Thyroid gland (tissue), 4 donors: ENCODE data around the gene DYNC2LI1. TPM values are rescaled to one million over a fixed set of nuclear protein-coding genes. Genes with fewer than 3 reads are reported as not detected.

Experiments used
- DNase-seq, 2 donors: peaks; one replicate each; pipeline ENCODE4 v3.0.0-alpha.2; 2019
- H3K27ac ChIP-seq, 3 donors: fragments of 200-600 bp; sonication (generic); 1 replicate in 2 of 3; 2 replicates in 1 of 3; pipeline ENCODE4 v1.5.1; 2016 to 2019; ENCODE audit warnings: mild to moderate bottlenecking in 1 of 3, moderate library complexity in 1 of 3
- H3K27me3 ChIP-seq: fragments of 200-600 bp; sonication (generic); one replicate; pipeline ENCODE4 v1.5.1; 2019
- H3K36me3 ChIP-seq, 2 donors: fragments of 200-600 bp; sonication (generic); one replicate each; pipeline ENCODE4 v1.5.1; 2016 to 2019
- H3K4me1 ChIP-seq, 2 donors: fragments of 200-600 bp; sonication (generic); one replicate each; pipeline ENCODE4 v1.5.1; 2017 to 2019
- H3K4me3 ChIP-seq, 3 donors: fragments of 200-600 bp; sonication (generic); replicated peaks in 1 of 3; 1 replicate in 2 of 3; 2 replicates in 1 of 3; pipeline ENCODE4 v1.5.1; 2016; ENCODE audit warnings: mild to moderate bottlenecking in 1 of 3
- H3K9me3 ChIP-seq: fragments of 200-600 bp; sonication (generic); one replicate; pipeline ENCODE4 v1.5.1; 2017
- POLR2A ChIP-seq, 2 donors: fragments of 450-650 bp; IDR thresholded peaks; one replicate each; pipeline ENCODE4 v1.6.1; 2017; ENCODE audit warnings: antibody characterized with exemption in 2 of 2, mild to moderate bottlenecking in 2 of 2, moderate library complexity in 1 of 2
- WGBS, 2 donors: methylation state at CpG; one replicate each; pipeline ENCODE4 v1.1.5; 2017; 5-methylcytosine and 5-hydroxymethylcytosine counted together
- intact Hi-C: fragments of 100-400 bp; cut with DNase I; formaldehyde crosslinking; loops from one replicate; pipeline ENCODE4 v1.15.1; 2023
- total RNA-seq, 4 donors: library from RNA; depleted of rRNA; stranded (reverse); fragments of >200 nt; gene quantifications; one replicate each; pipeline ENCODE4 v1.2.3, GENCODE V29; 2016
- TF ChIP-seq, protein P1 (sequence below), 6 experiments: fragments of 200-600 bp in 3 of 6; fragments of 450-650 bp in 3 of 6; sonication (generic) in 3 of 6; IDR thresholded peaks; one replicate each; pipeline ENCODE4 v1.5.1; 2016 to 2019; ENCODE audit warnings: antibody characterized with exemption in 6 of 6, mild to moderate bottlenecking in 2 of 6, inconsistent platforms in 1 of 6, moderate library complexity in 1 of 6

Gene DYNC2LI1
- total RNA-seq, 4 donors from 2014 or later, result 37.7 to 55.0 (median 45.2) TPM

DNA sequence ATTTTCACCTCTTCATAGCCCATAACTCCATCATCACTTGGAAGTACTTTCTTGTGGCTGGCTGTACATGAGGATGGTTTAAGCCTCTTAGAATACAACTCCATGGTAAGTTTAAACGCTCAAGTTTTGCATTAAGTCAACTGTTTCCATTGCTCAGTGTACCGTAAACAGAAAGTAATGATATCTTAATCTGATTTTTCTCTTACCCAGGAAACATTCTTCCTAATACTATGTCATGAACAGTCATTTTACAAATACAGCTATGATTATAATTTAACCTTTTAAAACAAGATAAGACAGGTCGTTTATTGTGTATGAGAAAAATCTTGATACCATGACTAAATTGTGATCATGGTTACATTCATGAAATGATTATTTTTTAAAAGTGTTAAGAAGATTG lies 11.6 kb upstream of the DYNC2LI1 start:
- no peak for DNase-seq
- Histone ChIP-seq H3K4me1 (peaks cover 0 to 7% of the 10 kb centered on the region in 2 donors), H3K27me3 (no peaks in the 10 kb centered on the region), H3K36me3 (no peaks in the 10 kb centered on the region), H3K9me3 (no peaks in the 10 kb centered on the region), H3K27ac (no peak overlapping the region), H3K4me3 (no peak overlapping the region)
- intact Hi-C loops, result no loop called here
- 49 to 56% methylated on average over 3 of the region's 3 CpGs for WGBS, 2 donors
- TF ChIP-seq, protein P1, sequence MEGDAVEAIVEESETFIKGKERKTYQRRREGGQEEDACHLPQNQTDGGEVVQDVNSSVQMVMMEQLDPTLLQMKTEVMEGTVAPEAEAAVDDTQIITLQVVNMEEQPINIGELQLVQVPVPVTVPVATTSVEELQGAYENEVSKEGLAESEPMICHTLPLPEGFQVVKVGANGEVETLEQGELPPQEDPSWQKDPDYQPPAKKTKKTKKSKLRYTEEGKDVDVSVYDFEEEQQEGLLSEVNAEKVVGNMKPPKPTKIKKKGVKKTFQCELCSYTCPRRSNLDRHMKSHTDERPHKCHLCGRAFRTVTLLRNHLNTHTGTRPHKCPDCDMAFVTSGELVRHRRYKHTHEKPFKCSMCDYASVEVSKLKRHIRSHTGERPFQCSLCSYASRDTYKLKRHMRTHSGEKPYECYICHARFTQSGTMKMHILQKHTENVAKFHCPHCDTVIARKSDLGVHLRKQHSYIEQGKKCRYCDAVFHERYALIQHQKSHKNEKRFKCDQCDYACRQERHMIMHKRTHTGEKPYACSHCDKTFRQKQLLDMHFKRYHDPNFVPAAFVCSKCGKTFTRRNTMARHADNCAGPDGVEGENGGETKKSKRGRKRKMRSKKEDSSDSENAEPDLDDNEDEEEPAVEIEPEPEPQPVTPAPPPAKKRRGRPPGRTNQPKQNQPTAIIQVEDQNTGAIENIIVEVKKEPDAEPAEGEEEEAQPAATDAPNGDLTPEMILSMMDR (IDR thresholded peaks at IDR 0.05), result no peak
- TF ChIP-seq POLR2A (IDR thresholded peaks at IDR 0.05), result no peak

DNA sequence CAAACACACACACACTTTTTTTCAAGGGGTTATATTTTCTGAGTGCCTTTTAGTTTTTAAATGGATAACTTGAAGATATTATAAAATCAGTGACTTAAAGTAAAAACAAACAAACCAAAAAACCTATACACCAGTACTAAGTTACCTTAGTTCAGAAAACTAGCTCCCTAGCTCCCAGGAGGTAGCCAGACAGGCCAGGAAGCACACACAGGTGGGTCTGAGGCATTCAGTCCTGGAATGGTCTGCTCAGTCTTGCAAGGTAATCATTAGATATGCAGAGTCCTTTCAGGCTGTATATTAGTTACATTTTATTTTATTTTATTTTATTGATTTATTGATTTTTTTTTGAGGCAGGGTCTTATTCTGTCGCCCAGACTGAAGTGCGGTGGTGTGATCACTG lies 10.7 kb upstream of the DYNC2LI1 start:
- no peak for TF ChIP-seq POLR2A (IDR thresholded peaks at IDR 0.05)
- TF ChIP-seq, protein P1 (IDR thresholded peaks at IDR 0.05), result no peak
- DNase-seq, result no peak
- 98 to 100% methylated on average over 2 of the region's 2 CpGs for WGBS, 2 donors
- H3K36me3 ChIP-seq, result no peaks in the 10 kb centered on the region
- intact Hi-C loops, result no loop called here
- H3K4me1 ChIP-seq, result peaks cover 0 to 7% of the 10 kb centered on the region in 2 donors
- no peak overlapping the region for H3K27ac ChIP-seq
- H3K27me3 ChIP-seq, result no peaks in the 10 kb centered on the region
- H3K9me3 ChIP-seq, result no peaks in the 10 kb centered on the region
- no peak overlapping the region for H3K4me3 ChIP-seq

DNA sequence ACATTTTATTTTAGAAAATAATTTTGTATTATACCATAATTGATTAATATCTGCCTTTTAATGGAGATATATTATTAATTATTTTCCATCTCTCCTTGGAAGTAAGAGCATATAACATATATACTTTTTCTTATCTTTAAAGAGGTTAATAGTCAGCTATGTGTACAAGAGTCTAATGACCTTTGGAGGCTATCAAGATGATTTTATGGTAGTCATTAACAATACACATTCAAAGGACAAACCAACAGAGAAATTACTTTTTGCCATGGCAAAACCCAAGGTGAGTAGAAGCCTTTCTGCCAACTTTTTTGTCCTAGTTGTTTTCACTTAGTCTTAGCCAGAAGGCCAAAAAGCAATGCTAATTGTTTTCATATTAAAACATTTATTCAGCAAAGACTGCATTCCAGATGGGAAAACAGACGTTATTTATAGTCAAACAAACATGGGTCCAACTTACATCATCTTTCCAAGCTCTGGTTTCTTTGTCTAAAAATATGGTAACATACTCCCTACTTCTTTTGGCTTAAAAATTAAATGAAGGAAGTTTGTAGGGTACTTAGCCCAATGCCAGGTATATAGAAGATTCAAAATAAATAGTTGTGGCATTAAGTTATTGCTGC lies 9.6 kb upstream of the DYNC2LI1 start:
- H3K4me3 ChIP-seq, result no peak overlapping the region
- intact Hi-C loops, result no loop called here
- no peaks in the 10 kb centered on the region for H3K27me3 ChIP-seq
- 58 to 59% methylated on average over 1 of the region's 1 CpG for WGBS, 2 donors
- TF ChIP-seq POLR2A (IDR thresholded peaks at IDR 0.05), result no peak
- TF ChIP-seq, protein P1 (IDR thresholded peaks at IDR 0.05), result no peak
- H3K36me3 ChIP-seq, result no peaks in the 10 kb centered on the region
- no peak overlapping the region for H3K27ac ChIP-seq
- no peaks in the 10 kb centered on the region for H3K4me1 ChIP-seq
- H3K9me3 ChIP-seq, result no peaks in the 10 kb centered on the region
- DNase-seq, result no peak

DNA sequence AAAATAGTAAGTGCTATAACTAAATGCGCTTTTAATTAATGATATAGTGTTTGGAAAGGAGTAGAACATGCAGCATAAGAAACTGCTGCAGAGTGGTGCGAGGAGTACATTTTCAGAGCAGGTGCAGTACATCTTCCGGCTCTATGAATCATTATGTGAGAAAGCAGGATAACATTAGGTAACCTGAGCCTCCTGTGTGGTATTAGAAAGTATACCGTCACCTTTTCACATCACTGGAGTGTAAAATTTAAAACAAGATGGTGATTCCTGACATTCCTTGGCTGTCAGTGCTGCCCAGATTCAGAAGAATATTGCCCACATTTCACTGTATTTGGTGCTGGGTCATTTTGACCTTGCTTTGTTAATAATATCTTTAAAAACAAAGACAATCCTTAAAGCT lies 7.8 kb upstream of the DYNC2LI1 start:
- H3K36me3 ChIP-seq, result no peaks in the 10 kb centered on the region
- H3K4me3 ChIP-seq, result no peak overlapping the region
- no peak for DNase-seq
- H3K27ac ChIP-seq, result no peak overlapping the region
- intact Hi-C loops, result no loop called here
- 89 to 94% methylated on average over 4 of the region's 4 CpGs for WGBS, 2 donors
- TF ChIP-seq, protein P1 (IDR thresholded peaks at IDR 0.05), result no peak
- TF ChIP-seq POLR2A (IDR thresholded peaks at IDR 0.05), result no peak
- H3K27me3 ChIP-seq, result no peaks in the 10 kb centered on the region
- H3K9me3 ChIP-seq, result no peaks in the 10 kb centered on the region
- no peaks in the 10 kb centered on the region for H3K4me1 ChIP-seq

DNA sequence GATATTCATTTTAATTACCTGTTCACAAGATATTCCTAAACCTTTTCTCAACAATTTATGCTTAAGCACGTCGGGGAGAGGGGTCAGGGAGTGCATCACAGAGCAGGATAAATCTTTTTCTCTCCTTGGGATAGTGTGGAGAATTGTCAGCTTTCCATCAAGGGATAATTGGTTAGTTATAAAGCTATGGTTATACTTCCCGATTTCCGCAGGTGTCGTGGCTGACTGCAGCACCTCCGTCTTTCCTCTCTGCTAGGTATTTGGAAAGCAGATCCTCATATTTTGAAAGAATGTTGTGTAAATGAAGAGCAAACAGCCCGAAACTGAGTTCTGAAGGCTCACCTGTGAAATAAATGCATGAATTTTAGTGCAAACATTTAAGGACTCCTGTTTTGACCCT lies 778 bp downstream of the DYNC2LI1 start:
- no peaks in the 10 kb centered on the region for H3K36me3 ChIP-seq
- TF ChIP-seq, protein P1 (IDR thresholded peaks at IDR 0.05), result no peak
- TF ChIP-seq POLR2A (IDR thresholded peaks at IDR 0.05), result no peak
- intact Hi-C loops, result loop anchor here (10.0 kb wide), 1 partner anchor 220 kb away; the partner anchor contains the start of gene LRPPRC
- H3K9me3 ChIP-seq, result no peaks in the 10 kb centered on the region
- WGBS, 2 donors, result 14 to 26% methylated on average over 7 of the region's 7 CpGs
- no peaks in the 10 kb centered on the region for H3K4me1 ChIP-seq
- no peaks in the 10 kb centered on the region for H3K27me3 ChIP-seq
- H3K27ac ChIP-seq, result peak overlapping the region; percentile 83 to 91 (median 90)
- H3K4me3 ChIP-seq, result peak overlapping the region; percentile 37 to 85 (median 79)
- DNase-seq, result peak in 1 of 2 donors; percentile 3
